ENCODE results near the gene GRID2.
"Not testable (repeated sequence)": the region's sequence is repeated elsewhere in the genome, so short reads cannot be mapped to it uniquely, and the experiment has no call there.

The GRID2 gene

DNA sequence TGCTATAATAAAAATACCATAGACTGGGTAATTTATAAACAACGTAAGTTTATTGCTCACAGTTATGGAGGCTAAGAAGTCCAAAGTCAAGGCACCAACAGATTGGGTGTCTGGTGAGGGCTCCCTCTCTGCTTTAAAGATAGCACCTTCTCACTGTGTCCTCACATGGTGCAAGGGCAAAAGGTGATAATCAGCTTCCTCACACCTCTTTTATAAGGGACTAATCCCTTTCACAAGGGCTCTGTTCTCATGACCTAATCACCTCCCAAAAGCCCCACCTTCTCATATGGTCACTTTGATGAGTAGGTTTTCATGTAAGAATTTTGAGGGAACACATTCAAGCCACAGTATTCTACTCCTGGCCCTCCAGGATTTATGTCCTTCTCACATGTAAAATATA lies 883.1 kb downstream of the GRID2 start:
- DNase-seq (ENCODE audit: low read depth in 2 of 2), result no peak

DNA sequence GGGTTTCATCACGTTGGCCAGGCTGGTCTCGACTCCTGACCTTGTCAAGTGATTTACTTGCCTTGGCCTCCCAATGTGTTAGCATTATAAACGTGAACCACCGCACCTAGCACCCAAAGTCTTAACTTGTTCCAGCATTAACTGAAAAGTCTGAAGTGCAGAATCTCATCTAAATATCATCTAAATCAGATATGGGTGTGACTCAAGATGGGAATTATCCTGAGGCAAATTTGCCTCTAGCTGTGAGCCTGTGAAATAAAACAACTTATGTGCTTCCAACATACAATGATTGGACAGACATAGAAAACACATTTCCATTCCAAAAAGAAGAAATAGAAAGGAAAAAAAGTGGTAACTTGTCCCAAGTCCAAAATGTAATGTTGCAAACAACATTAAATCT lies 883.7 kb downstream of the GRID2 start:
- DNase-seq (ENCODE audit: low read depth in 2 of 2), result no peak

- DNase-seq (ENCODE audit: low read depth in 2 of 2), result no peak
These were observed 884.1 kb downstream of the GRID2 start for GRCh38 chr4:93187892-93188291.

DNA sequence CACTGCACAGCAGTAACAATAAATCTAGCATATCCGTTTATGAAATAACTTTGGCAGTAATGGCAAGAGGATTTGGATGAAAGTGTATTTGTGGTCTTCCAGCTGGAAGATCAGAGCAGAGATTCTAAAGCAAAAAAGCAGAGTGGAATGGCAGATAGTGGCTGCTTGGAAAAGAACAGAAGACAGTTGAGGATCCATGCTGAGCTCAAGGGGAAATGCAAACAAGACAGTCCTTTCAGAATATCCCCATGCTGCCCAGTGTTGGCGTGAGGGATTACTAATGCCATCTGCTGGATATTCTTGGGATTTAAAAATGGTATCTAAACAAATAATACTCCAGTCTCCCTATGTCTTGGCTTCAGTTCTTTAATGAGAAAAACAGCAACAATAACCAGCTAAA lies 895.7 kb downstream of the GRID2 start:
- DNase-seq (ENCODE audit: low read depth in 2 of 2), result peak; percentile 6 to 9

- DNase-seq (ENCODE audit: low read depth in 2 of 2), result no peak
These were observed 897.8 kb downstream of the GRID2 start for GRCh38 chr4:93201471-93202096.

- no peak for DNase-seq (ENCODE audit: low read depth in 2 of 2)
These were observed 899.9 kb downstream of the GRID2 start for GRCh38 chr4:93203708-93204107.

GRCh38 chr4:93212250-93212649 lies 908.5 kb downstream of the GRID2 start:
- DNase-seq (ENCODE audit: low read depth in 2 of 2), result no peak

DNA sequence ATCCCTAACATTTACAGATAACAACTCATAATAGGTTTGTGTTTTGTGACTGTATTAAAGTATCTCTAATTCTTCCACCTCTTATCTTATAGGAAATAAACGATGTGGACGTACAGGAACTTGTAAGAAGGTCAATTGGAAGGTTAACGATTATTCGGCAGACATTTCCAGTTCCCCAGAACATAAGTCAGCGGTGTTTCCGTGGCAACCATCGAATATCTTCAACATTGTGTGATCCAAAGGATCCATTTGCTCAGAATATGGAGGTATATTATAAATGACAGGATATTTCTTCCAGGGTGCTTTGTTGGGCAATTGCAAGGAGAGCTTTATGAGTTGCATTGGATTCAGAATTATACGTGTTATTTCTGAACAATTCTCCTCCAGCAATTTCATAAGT lies 912.9 kb downstream of the GRID2 start:
- no peak for DNase-seq (ENCODE audit: low read depth in 2 of 2)

DNA sequence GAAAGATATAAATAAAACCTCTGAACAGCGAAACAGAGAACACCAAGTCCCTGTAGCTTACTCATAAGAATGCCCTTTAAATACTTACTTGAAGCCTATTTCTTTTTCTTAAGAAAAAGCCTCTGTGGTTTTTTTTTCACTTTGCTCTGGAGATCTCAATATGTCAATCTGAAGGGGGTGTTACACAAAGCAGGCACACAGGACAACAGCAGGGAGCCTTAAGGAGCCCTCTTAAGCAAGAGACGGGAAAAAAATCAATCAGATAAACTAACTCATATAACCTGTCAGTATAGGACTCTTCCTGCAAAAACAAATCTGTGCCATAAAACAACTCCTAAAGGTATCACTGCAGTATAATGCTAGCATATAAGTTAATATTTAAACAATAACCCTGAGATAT lies 913.7 kb downstream of the GRID2 start:
- DNase-seq (ENCODE audit: low read depth in 2 of 2), result no peak

DNA sequence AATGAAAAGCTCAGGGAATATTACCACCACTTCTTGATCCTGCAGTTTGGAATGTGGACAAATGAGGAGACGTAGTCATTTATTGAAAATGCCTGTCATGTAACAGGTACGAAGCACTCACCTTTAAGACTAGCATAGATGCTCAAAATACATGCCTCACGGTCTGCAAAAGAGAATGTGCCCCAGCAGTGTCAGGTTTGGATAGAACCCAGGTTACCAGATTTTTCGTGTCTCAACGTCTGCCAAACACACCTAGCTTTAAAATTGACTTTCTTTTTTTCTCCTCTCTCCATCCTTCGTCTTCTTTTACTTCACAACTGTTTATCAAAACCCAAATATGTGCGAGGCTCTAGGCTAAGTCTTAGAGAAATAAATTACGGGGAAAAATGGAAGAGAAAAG lies 918.0 kb downstream of the GRID2 start:
- no peak for DNase-seq (ENCODE audit: low read depth in 2 of 2)

GRCh38 chr4:93228021-93228420 lies 924.3 kb downstream of the GRID2 start:
- DNase-seq (ENCODE audit: low read depth in 2 of 2), result no peak

DNA sequence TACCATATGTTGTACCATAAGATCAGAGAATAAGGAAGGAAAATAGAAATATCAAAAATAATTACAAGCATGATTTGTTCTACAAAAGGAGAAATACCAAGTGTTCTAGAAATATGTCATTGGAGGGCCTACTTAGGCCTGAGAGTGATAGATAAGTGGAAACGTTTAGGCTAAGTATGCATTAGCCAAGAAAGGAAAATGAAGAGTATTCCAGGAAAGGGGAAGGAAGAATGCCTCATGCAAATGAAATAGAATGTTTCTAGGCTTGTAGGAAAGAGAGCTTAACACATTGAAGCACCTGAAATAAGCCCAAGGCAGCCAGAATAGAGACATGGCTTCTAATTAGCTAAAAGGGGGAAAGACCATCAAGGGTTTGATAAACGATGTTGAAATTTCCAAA lies 929.1 kb downstream of the GRID2 start:
- DNase-seq (ENCODE audit: low read depth in 2 of 2), result no peak

DNA sequence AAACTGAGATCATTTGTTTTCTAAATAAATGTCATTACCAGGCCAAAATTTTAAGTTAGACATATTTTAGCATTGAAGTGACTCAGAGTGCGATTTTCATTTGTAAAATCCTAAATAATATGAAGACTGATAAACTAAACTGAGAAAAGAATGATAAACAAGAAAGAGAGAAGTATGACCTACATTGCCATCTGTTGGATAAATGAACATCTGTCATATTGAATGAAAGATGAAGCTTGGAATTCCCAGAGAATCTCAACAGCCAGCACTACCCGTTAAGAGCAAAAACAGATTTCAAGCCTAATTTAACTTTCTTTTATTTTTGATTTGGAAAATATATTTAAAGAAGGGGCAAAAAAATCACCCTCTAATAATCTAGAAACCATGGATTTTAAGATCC lies 933.8 kb downstream of the GRID2 start:
- DNase-seq (ENCODE audit: low read depth in 2 of 2), result no peak

DNA sequence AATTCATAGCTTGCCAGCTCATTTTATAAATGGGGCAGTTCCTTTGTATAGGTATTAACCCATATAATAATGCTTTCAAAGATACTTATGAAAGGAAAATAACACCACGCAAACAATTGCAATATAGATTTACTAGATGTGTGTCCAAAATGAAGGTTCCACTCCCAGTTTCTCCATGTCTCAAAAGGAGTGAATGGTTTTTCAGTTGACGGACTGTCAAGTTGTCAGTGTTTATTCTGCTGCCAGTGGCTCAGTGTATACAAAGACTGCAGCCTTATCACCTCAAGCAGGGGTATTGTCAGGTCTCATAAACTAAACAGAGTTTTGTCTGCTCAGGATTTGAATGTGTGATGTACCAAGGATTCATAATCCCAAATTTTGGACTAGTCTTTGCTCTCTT lies 939.5 kb downstream of the GRID2 start:
- no peak for DNase-seq (ENCODE audit: low read depth in 2 of 2)

GRCh38 chr4:93261207-93261606 lies 957.4 kb downstream of the GRID2 start:
- no peak for DNase-seq (ENCODE audit: low read depth in 2 of 2)

- DNase-seq (ENCODE audit: low read depth in 2 of 2), result no peak
These were observed 959.4 kb downstream of the GRID2 start for GRCh38 chr4:93263166-93263565.

DNA sequence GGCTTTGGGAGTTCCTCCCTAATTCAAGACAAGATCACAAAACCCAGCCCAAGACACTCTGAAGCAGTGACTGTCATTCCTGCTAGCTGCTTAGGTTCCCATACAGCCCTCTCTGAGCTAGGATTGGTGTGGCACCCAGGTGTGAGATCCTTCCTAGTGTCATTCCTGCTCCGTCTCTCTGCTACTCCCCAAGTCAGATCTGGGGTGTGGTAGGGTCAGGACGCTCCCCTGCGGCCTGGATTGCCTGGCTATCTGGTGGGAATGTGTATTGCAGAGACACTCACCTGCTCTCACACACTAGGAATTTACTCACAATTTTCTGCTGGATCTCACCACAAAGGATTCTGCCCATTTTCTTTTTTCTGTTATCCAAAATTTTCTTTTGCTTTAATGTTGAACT lies 964.0 kb downstream of the GRID2 start:
- no peak for DNase-seq (ENCODE audit: low read depth in 2 of 2)

GRCh38 chr4:93285346-93285745 lies 981.6 kb downstream of the GRID2 start:
- no peak for DNase-seq (ENCODE audit: low read depth in 2 of 2)

DNA sequence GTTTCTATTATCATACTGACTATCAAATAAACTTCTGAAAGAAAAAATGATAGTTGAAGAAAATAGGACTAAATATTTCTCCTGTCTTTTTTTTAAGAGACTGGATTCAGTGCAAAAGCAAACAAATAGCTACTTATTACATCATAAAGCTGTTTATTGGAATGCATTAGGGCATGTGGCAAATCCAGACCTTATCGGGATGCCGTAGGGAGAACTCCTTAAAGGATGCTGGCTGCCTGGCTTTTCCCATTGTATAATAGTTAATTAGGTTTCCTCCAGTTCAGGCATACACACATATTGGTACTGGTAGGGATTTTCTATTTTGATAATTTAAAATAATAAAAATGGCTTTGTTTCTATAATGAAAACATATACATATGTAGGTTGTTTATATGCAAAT lies 985.5 kb downstream of the GRID2 start:
- DNase-seq (ENCODE audit: low read depth in 2 of 2), result no peak

DNA sequence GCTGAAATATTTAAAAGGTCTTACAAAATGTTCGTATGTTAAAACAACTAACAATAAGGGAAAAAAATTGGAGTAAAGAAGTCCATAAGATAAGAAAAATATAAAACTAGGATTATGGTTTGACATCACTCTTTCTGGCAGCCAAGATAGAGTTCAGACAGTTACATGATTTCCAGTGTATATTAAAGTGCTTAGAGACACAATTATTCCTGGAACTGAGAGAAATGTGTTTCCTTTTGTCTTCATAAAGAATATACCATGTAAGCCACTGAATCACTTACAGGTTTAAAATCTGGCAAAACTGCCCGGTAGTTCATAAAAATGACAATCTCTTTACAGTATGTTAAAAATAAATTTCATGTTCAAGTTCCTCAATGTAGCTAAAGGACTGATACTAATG lies 986.1 kb downstream of the GRID2 start:
- DNase-seq (ENCODE audit: low read depth in 2 of 2), result no peak

DNA sequence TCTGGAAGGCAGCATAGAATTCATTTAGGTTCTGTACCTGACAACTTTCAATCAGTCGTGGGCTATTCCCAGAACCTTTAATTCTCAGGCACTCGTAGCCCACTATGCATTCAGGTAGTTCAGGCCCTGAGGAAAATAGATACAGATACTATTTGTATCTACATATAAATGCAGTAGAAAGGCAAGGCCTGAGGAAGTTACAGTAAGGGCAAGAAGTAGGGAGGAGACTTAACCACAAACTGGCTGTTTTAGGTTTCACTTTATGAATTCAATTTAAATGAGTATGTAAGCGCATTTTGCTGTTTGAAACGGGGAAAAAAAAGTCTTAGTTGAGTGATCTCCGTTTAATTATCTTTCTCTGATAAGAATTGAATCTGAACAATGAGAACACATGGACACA lies 995.4 kb downstream of the GRID2 start:
- no peak for DNase-seq (ENCODE audit: low read depth in 2 of 2)

GRCh38 chr4:93300780-93301555 lies 997.2 kb downstream of the GRID2 start:
- DNase-seq (ENCODE audit: low read depth in 2 of 2), result not testable (repeated sequence)

DNA sequence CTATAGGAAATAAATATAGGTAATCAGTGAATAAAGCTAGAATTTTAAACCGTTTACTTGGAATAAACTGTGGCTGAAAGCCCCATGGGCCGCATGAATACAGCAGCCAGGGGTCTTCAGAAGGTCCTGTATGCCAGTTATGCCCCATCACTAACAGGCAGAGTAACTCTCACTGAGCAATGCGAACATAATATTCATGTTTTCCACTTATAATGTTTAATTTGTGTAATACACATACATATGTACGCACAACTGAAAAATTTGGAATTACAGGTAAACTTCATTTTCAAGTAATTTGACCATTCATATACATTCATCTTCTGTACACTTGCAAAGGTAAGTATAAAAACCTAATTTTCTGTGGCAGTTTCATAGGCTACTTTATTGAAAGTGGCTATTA lies 998.5 kb downstream of the GRID2 start:
- DNase-seq (ENCODE audit: low read depth in 2 of 2), result no peak

DNA sequence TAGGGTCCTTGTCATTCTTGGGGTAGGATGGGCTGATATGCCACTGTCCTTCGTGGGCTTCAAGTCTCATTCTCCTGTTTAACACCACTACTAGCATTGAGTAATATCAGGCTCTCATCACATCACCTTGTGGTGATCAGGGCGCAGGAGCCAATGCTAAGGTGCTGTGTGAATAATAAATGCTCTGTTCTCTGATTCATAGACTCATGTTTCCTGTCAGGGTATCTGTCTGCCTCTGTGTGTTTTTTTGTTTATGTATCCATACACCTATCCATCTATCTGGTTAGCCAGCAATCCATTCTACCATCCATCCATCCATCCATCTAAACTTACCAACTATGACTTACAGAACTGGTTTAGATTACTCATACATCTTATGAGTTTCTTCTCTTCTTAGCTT lies 999.7 kb downstream of the GRID2 start:
- DNase-seq (ENCODE audit: low read depth in 2 of 2), result no peak
